ENCODE results near the gene DHRS7B.
"Not testable (repeated sequence)": the region's sequence is repeated elsewhere in the genome, so short reads cannot be mapped to it uniquely, and the experiment has no call there.

Gene DHRS7B

GRCh38 chr17:21105064-21105894, 21.5 kb upstream of the DHRS7B start:
- TF ChIP-seq LEF1 (IDR thresholded peaks at IDR 0.05; ENCODE audit: borderline replicate concordance): no peak
- no peak for TF ChIP-seq CTBP1 (IDR thresholded peaks at IDR 0.05; ENCODE audit: borderline replicate concordance)
- ChIA-PET POLR2A (interaction anchor here (1.1 kb wide), 1 partner anchor 12 kb away, joined by 3 read pairs; no protein-coding TSS in a partner anchor), CTCF (no interaction called here)
- DNase-seq (ENCODE audit: extremely low spot score): no peak

GRCh38 chr17:21106316-21106715, 20.4 kb upstream of the DHRS7B start:
- DNase-seq (ENCODE audit: extremely low spot score): no peak
- ChIA-PET CTCF (no interaction called here), POLR2A (no interaction called here)
- TF ChIP-seq ELF4 (IDR thresholded peaks at IDR 0.05): no peak
- TF ChIP-seq ARNT (IDR thresholded peaks at IDR 0.05): no peak
- TF ChIP-seq FOXM1 (IDR thresholded peaks at IDR 0.05; ENCODE audit: borderline replicate concordance): no peak
- no peak for TF ChIP-seq NFRKB (IDR thresholded peaks at IDR 0.05)
- no peak for TF ChIP-seq SP1 (IDR thresholded peaks at IDR 0.05)
- TF ChIP-seq CTBP1 (IDR thresholded peaks at IDR 0.05; ENCODE audit: borderline replicate concordance): no peak
- TF ChIP-seq L3MBTL2 (conservative IDR thresholded peaks at IDR 0.05): no peak
- no peak for TF ChIP-seq FOXK2 (IDR thresholded peaks at IDR 0.05)

- DNase-seq (ENCODE audit: extremely low spot score); POLR2A ChIA-PET: not testable (repeated sequence)
- CTCF ChIA-PET: interaction anchor here (2.2 kb wide), 1 partner anchor 12 kb away, joined by 11 read pairs; no protein-coding TSS in a partner anchor
Measured at GRCh38 chr17:21107067-21107650, 19.6 kb upstream of the DHRS7B start.

GRCh38 chr17:21108651-21109050, 18.1 kb upstream of the DHRS7B start:
- no peak for DNase-seq (ENCODE audit: extremely low spot score)
- ChIA-PET CTCF (interaction anchor here (0.9 to 2.2 kb wide), 3 partner anchors 9 to 167 kb away, joined by 3 to 11 read pairs (median 5); no protein-coding TSS in a partner anchor), POLR2A (interaction anchor here (0.5 to 1.4 kb wide), 2 partner anchors 9 to 162 kb away, joined by 3 read pairs; no protein-coding TSS in a partner anchor)
- TF ChIP-seq BHLHE40 (IDR thresholded peaks at IDR 0.05; ENCODE audit: borderline replicate concordance) (no peak), ELF4 (IDR thresholded peaks at IDR 0.05) (no peak), FOXA1 (IDR thresholded peaks at IDR 0.05) (no peak), L3MBTL2 (conservative IDR thresholded peaks at IDR 0.05) (no peak), ZNF384 (IDR thresholded peaks at IDR 0.05) (no peak), TARDBP (IDR thresholded peaks at IDR 0.05) (no peak), ARNT (IDR thresholded peaks at IDR 0.05) (no peak), FOXM1 (IDR thresholded peaks at IDR 0.05; ENCODE audit: borderline replicate concordance) (no peak), SP1 (IDR thresholded peaks at IDR 0.05) (no peak), NFRKB (IDR thresholded peaks at IDR 0.05) (no peak), SUZ12 (IDR thresholded peaks at IDR 0.05) (no peak), FOXK2 (IDR thresholded peaks at IDR 0.05) (no peak), LEF1 (IDR thresholded peaks at IDR 0.05; ENCODE audit: borderline replicate concordance) (no peak), PKNOX1 (IDR thresholded peaks at IDR 0.05) (no peak), HDGF (IDR thresholded peaks at IDR 0.05; ENCODE audit: borderline replicate concordance) (no peak), CTBP1 (IDR thresholded peaks at IDR 0.05; ENCODE audit: borderline replicate concordance) (no peak)

- no peak for TF ChIP-seq FOXK2 (IDR thresholded peaks at IDR 0.05)
- no peak for TF ChIP-seq ELF4 (IDR thresholded peaks at IDR 0.05)
- no peak for TF ChIP-seq CTBP1 (IDR thresholded peaks at IDR 0.05; ENCODE audit: borderline replicate concordance)
- no peak for TF ChIP-seq TARDBP (IDR thresholded peaks at IDR 0.05)
- peak; percentile 55; the same call in 1 of the 2 replicates for TF ChIP-seq ZNF384 (IDR thresholded peaks at IDR 0.05)
- CTCF ChIA-PET: no interaction called here
- POLR2A ChIA-PET: no interaction called here
- DNase-seq (ENCODE audit: extremely low spot score): no peak
Measured at GRCh38 chr17:21113049-21113690, 13.6 kb upstream of the DHRS7B start.

GRCh38 chr17:21113716-21114115, 13.0 kb upstream of the DHRS7B start:
- POLR2A ChIA-PET: no interaction called here
- TF ChIP-seq ZNF384 (IDR thresholded peaks at IDR 0.05) (no peak), HDGF (IDR thresholded peaks at IDR 0.05; ENCODE audit: borderline replicate concordance) (no peak), ELF4 (IDR thresholded peaks at IDR 0.05) (no peak)
- CTCF ChIA-PET: no interaction called here
- no peak for DNase-seq (ENCODE audit: extremely low spot score)

- DNase-seq (ENCODE audit: extremely low spot score); CTCF ChIA-PET; POLR2A ChIA-PET: not testable (repeated sequence)
Measured at GRCh38 chr17:21114791-21115190, 12.0 kb upstream of the DHRS7B start.

All from HEK293T (cell line).